Measurements from ENCODE around the gene CUBN. TPM values are rescaled to one million over a fixed set of nuclear protein-coding genes. Genes with fewer than 3 reads are reported as not detected.

Gene CUBN
- total and polyA plus RNA-seq, 2 experiments from 2014 or later: 0.41 to 0.65 TPM

- no peaks in the 10 kb centered on the region for H3K9me3 ChIP-seq (ENCODE audit: low read depth)
- WGBS, 2 experiments (ENCODE audit: low coverage in 1 of 2, low lambda C conversion rate in 2 of 2, missing lambda C conversion rate in 2 of 2): 87 to 94% methylated on average over 12 of the region's 12 CpGs
- H2AFZ ChIP-seq: no peak overlapping the region
- no peak overlapping the region for H3K4me2 ChIP-seq (ENCODE audit: unreplicated experiment)
- in situ Hi-C loops (cut with MboI): loop anchor here (25.0 kb wide), 1 partner anchor 900 kb away; no protein-coding TSS in a partner anchor
- no peaks in the 10 kb centered on the region for H4K20me1 ChIP-seq (ENCODE audit: insufficient read depth)
- H3K27me3 ChIP-seq (replicated peaks; ENCODE audit: insufficient read depth): no peaks in the 10 kb centered on the region
- H3K9ac ChIP-seq: no peak overlapping the region
- H3K36me3 ChIP-seq (ENCODE audit: low read depth): no peaks in the 10 kb centered on the region; the same call in 1 of the 2 replicates
- H3K4me1 ChIP-seq (ENCODE audit: insufficient read depth): no peaks in the 10 kb centered on the region
- H3K4me3 ChIP-seq: no peak overlapping the region
- no peak overlapping the region for H3K27ac ChIP-seq
- H3K79me2 ChIP-seq (ENCODE audit: insufficient read depth): peaks cover 97% of the 10 kb centered on the region
- no peaks in the 10 kb centered on the region for H3F3A ChIP-seq (ENCODE audit: insufficient read depth)
- no peak for TF ChIP-seq EZH2phosphoT487 (IDR thresholded peaks at IDR 0.05; ENCODE audit: insufficient read depth, low read depth)
- no peak for TF ChIP-seq EZH2 (IDR thresholded peaks at IDR 0.05; ENCODE audit: insufficient read depth, poor library complexity, severe bottlenecking)
- no peak for DNase-seq
- H3K9me2 ChIP-seq (ENCODE audit: insufficient read depth): no peaks in the 10 kb centered on the region
Observed at GRCh38 chr10:16787361-16787791, 342.2 kb downstream of the CUBN start.

- Histone ChIP-seq H3K36me3 (ENCODE audit: low read depth) (peaks cover 10% of the 10 kb centered on the region; the same call in 1 of the 2 replicates), H3K27me3 (replicated peaks; ENCODE audit: insufficient read depth) (no peaks in the 10 kb centered on the region), H2AFZ (no peak overlapping the region), H3K4me3 (no peak overlapping the region), H3K9me3 (ENCODE audit: low read depth) (no peaks in the 10 kb centered on the region), H3F3A (ENCODE audit: insufficient read depth) (peaks cover 15% of the 10 kb centered on the region), H3K27ac (no peak overlapping the region), H3K4me1 (ENCODE audit: insufficient read depth) (peaks cover 9% of the 10 kb centered on the region; the same call in 1 of the 2 replicates), H3K79me2 (ENCODE audit: insufficient read depth) (peaks cover 89% of the 10 kb centered on the region), H3K4me2 (ENCODE audit: unreplicated experiment) (no peak overlapping the region), H4K20me1 (ENCODE audit: insufficient read depth) (no peaks in the 10 kb centered on the region), H3K9me2 (ENCODE audit: insufficient read depth) (no peaks in the 10 kb centered on the region), H3K9ac (no peak overlapping the region)
- DNase-seq: no peak
- 98 to 100% methylated on average over 7 of the region's 7 CpGs for WGBS, 2 experiments (ENCODE audit: low coverage in 1 of 2, low lambda C conversion rate in 2 of 2, missing lambda C conversion rate in 2 of 2)
- in situ Hi-C loops (cut with MboI): loop anchor here (25.0 kb wide), 1 partner anchor 893 kb away; no protein-coding TSS in a partner anchor
- TF ChIP-seq EZH2 (IDR thresholded peaks at IDR 0.05; ENCODE audit: insufficient read depth, poor library complexity, severe bottlenecking) (no peak), EZH2phosphoT487 (IDR thresholded peaks at IDR 0.05; ENCODE audit: insufficient read depth, low read depth) (no peak)
Observed at GRCh38 chr10:16780338-16780880, 349.2 kb downstream of the CUBN start.

GRCh38 chr10:16779384-16779915, 350.2 kb downstream of the CUBN start:
- in situ Hi-C loops (cut with MboI): loop anchor here (25.0 kb wide), 1 partner anchor 892 kb away; no protein-coding TSS in a partner anchor
- peaks cover 9% of the 10 kb centered on the region; the same call in 1 of the 2 replicates for H3K4me1 ChIP-seq (ENCODE audit: insufficient read depth)
- H3F3A ChIP-seq (ENCODE audit: insufficient read depth): peaks cover 15% of the 10 kb centered on the region
- no peak overlapping the region for H3K4me3 ChIP-seq
- H3K36me3 ChIP-seq (ENCODE audit: low read depth): peaks cover 10% of the 10 kb centered on the region; the same call in 1 of the 2 replicates
- H3K9me2 ChIP-seq (ENCODE audit: insufficient read depth): no peaks in the 10 kb centered on the region
- no peak for DNase-seq
- no peaks in the 10 kb centered on the region for H3K27me3 ChIP-seq (replicated peaks; ENCODE audit: insufficient read depth)
- H3K9me3 ChIP-seq (ENCODE audit: low read depth): no peaks in the 10 kb centered on the region
- no peak overlapping the region for H3K27ac ChIP-seq
- TF ChIP-seq EZH2 (IDR thresholded peaks at IDR 0.05; ENCODE audit: insufficient read depth, poor library complexity, severe bottlenecking) (no peak), EZH2phosphoT487 (IDR thresholded peaks at IDR 0.05; ENCODE audit: insufficient read depth, low read depth) (no peak)
- no peak overlapping the region for H3K9ac ChIP-seq
- H2AFZ ChIP-seq: no peak overlapping the region
- no peaks in the 10 kb centered on the region for H4K20me1 ChIP-seq (ENCODE audit: insufficient read depth)
- no peak overlapping the region for H3K4me2 ChIP-seq (ENCODE audit: unreplicated experiment)
- 46 to 47% methylated on average over 6 of the region's 6 CpGs for WGBS, 2 experiments (ENCODE audit: low coverage in 1 of 2, low lambda C conversion rate in 2 of 2, missing lambda C conversion rate in 2 of 2)
- H3K79me2 ChIP-seq (ENCODE audit: insufficient read depth): peaks cover 91% of the 10 kb centered on the region

- no peaks in the 10 kb centered on the region for H3K27me3 ChIP-seq (replicated peaks; ENCODE audit: insufficient read depth)
- no peak overlapping the region for H3K4me3 ChIP-seq
- no peaks in the 10 kb centered on the region for H3K9me3 ChIP-seq (ENCODE audit: low read depth)
- peaks cover 9% of the 10 kb centered on the region; the same call in 1 of the 2 replicates for H3K4me1 ChIP-seq (ENCODE audit: insufficient read depth)
- H3K36me3 ChIP-seq (ENCODE audit: low read depth): peaks cover 10% of the 10 kb centered on the region; the same call in 1 of the 2 replicates
- DNase-seq: peak; percentile 69
- in situ Hi-C loops (cut with MboI): loop anchor here (25.0 kb wide), 1 partner anchor 890 kb away; no protein-coding TSS in a partner anchor
- peak overlapping the region; percentile 14 for H3K4me2 ChIP-seq (ENCODE audit: unreplicated experiment)
- H2AFZ ChIP-seq: peak overlapping the region; percentile 35; the same call in 1 of the 2 replicates
- peaks cover 91% of the 10 kb centered on the region for H3K79me2 ChIP-seq (ENCODE audit: insufficient read depth)
- TF ChIP-seq EZH2 (IDR thresholded peaks at IDR 0.05; ENCODE audit: insufficient read depth, poor library complexity, severe bottlenecking) (no peak), EZH2phosphoT487 (IDR thresholded peaks at IDR 0.05; ENCODE audit: insufficient read depth, low read depth) (no peak)
- H3K27ac ChIP-seq: no peak overlapping the region
- no peaks in the 10 kb centered on the region for H4K20me1 ChIP-seq (ENCODE audit: insufficient read depth)
- WGBS, 2 experiments (ENCODE audit: low coverage in 1 of 2, low lambda C conversion rate in 2 of 2, missing lambda C conversion rate in 2 of 2): 58 to 62% methylated on average over 7 of the region's 7 CpGs
- no peak overlapping the region; the same call in 1 of the 2 replicates for H3K9ac ChIP-seq
- H3F3A ChIP-seq (ENCODE audit: insufficient read depth): peaks cover 15% of the 10 kb centered on the region
- no peaks in the 10 kb centered on the region for H3K9me2 ChIP-seq (ENCODE audit: insufficient read depth)
Observed at GRCh38 chr10:16777473-16778370, 351.9 kb downstream of the CUBN start.
